Endothelial cell of umbilical vein (primary cell): ENCODE measurements around the gene COL26A1. TPM values are rescaled to one million over a fixed set of nuclear protein-coding genes. Genes with fewer than 3 reads are reported as not detected.

ENCODE experiments used
- BruUV-seq: library from RNA; stranded (reverse); fragments of 400-500 nt; replicated peaks from 2 replicates; lab custom pipeline; 2021; lab: Mats Ljungman, UMichigan
- CTCF ChIA-PET: fragments of 300-600, 350-600 bp; sonication (Branson Sonifier 250); formaldehyde crosslinking; loops from one replicate; lab custom pipeline; 2021; ENCODE audit warnings: antibody characterized with exemption, inconsistent platforms; lab: Charles Lee
- POLR2A ChIA-PET: fragments of 300-600, 350-600 bp; sonication (Branson Sonifier 250); formaldehyde crosslinking; loops from one replicate; lab custom pipeline; 2021; ENCODE audit warnings: antibody characterized with exemption, inconsistent platforms; lab: Charles Lee
- DNase-seq: peaks from one replicate; pipeline ENCODE4 v3.0.0-alpha.2; 2011; ENCODE audit warnings: low read depth, low spot score
- FAIRE-seq: peaks from 2 replicates; lab custom pipeline; 2011; peaks lifted over from hg19 to GRCh38; lab: Jason Lieb, UNC
- H2AFZ ChIP-seq: 2 replicates; pipeline ENCODE4 v1.6.0; 2012; ENCODE audit warnings: low read depth, low read length, control low read depth, inconsistent platforms
- H3K27ac ChIP-seq: 2 replicates; pipeline ENCODE4 v1.5.1; 2011; ENCODE audit warnings: low read depth, mild to moderate bottlenecking, control low read depth, low read length, moderate library complexity; ENCODE audit not compliant: insufficient read depth
- H3K27me3 ChIP-seq, 2 experiments: 2 replicates each; pipeline versions ENCODE4 v1.6.0 to v1.6.1; 2011; ENCODE audit warnings: low read length in 2 of 2, mixed read lengths in 1 of 2; ENCODE audit not compliant: control insufficient read depth in 2 of 2, insufficient read depth in 2 of 2
- H3K36me3 ChIP-seq, 2 experiments: 2 replicates in 1 of 2; 3 replicates in 1 of 2; pipeline ENCODE4 v1.5.1; 2011; ENCODE audit warnings: low read length in 2 of 2, mild to moderate bottlenecking in 1 of 2, moderate library complexity in 1 of 2; ENCODE audit not compliant: control insufficient read depth in 2 of 2, insufficient read depth in 2 of 2; ENCODE audit errors: extremely low read depth in 1 of 2
- H3K4me1 ChIP-seq: 3 replicates; pipeline ENCODE4 v1.5.1; 2011; ENCODE audit warnings: mild to moderate bottlenecking, low read length; ENCODE audit not compliant: control insufficient read depth, insufficient read depth; ENCODE audit errors: extremely low read depth
- H3K4me2 ChIP-seq: 2 replicates; pipeline ENCODE4 v1.6.1; 2011; ENCODE audit warnings: low read length, control low read depth, mixed read lengths; ENCODE audit not compliant: insufficient read depth
- H3K4me3 ChIP-seq, 3 experiments: fragments of 200-600 bp in 1 of 3; sonication (generic), shearing (Covaris generic) in 1 of 3; replicated peaks in 1 of 3; 2 replicates each; pipeline ENCODE4 v1.5.1; 2011 to 2016; ENCODE audit warnings: control low read depth in 3 of 3, low read length in 3 of 3, mild to moderate bottlenecking in 2 of 3, inconsistent platforms in 1 of 3, low read depth in 1 of 3, moderate library complexity in 1 of 3; ENCODE audit not compliant: insufficient read depth in 1 of 3
- H3K79me2 ChIP-seq: 2 replicates; pipeline ENCODE4 v1.6.0; 2012; ENCODE audit warnings: low read length, inconsistent platforms; ENCODE audit not compliant: control insufficient read depth, insufficient read depth
- H3K9ac ChIP-seq: replicated peaks from 2 replicates; pipeline ENCODE3; 2011; ENCODE audit warnings: low read length, control low read depth; ENCODE audit not compliant: insufficient read depth; ENCODE audit errors: extremely low read depth
- H3K9me1 ChIP-seq: replicated peaks from 3 replicates; pipeline ENCODE4 v1.6.0; 2011; ENCODE audit warnings: mild to moderate bottlenecking, low read length; ENCODE audit not compliant: control insufficient read depth, insufficient read depth; ENCODE audit errors: extremely low read depth
- H3K9me3 ChIP-seq: replicated peaks from 2 replicates; pipeline ENCODE4 v1.5.1; 2012; ENCODE audit warnings: low read length, inconsistent platforms; ENCODE audit not compliant: control insufficient read depth, insufficient read depth
- H4K20me1 ChIP-seq: replicated peaks from 2 replicates; pipeline ENCODE3; 2011; ENCODE audit warnings: mild to moderate bottlenecking, low read length; ENCODE audit not compliant: control insufficient read depth, insufficient read depth; ENCODE audit errors: extremely low read depth
- GATA2 ChIP-seq: IDR thresholded peaks from 2 replicates; pipeline ENCODE4 v1.7.0; 2011; ENCODE audit warnings: low read depth, mild to moderate bottlenecking, moderate library complexity, mixed read lengths, low read length; ENCODE audit not compliant: insufficient read length, insufficient read depth
- MYC ChIP-seq: IDR thresholded peaks from one replicate; pipeline ENCODE4 v1.6.1; 2011; ENCODE audit warnings: mild to moderate bottlenecking, low read depth, low read length
- POLR2AphosphoS5 ChIP-seq: IDR thresholded peaks from 2 replicates; pipeline ENCODE4 v1.6.1; 2012; ENCODE audit warnings: low read depth, mild to moderate bottlenecking, control low read depth, low read length, moderate library complexity; ENCODE audit not compliant: insufficient read depth
- dilution Hi-C: fragments of 300-500 bp; cut with MboI; formaldehyde crosslinking; loops from one replicate; pipeline ENCODE4 v1.15.0; 2019; ENCODE audit warnings: low sequenced_read_pairs; ENCODE audit not compliant: extremely low pct_ligation_motif_present
- intact Hi-C: fragments of 100-400 bp; cut with micrococcal nuclease; formaldehyde crosslinking; loops from one replicate; pipeline ENCODE4 v1.10.0; 2022
- polyA plus RNA-seq, 4 experiments: library from polyadenylated mRNA; depleted of rRNA in 3 of 4; stranded (reverse) in 3 of 4; unstranded in 1 of 4; fragments of >200 nt; gene quantifications; 2 replicates each; pipeline versions ENCODE4 v1.2.1 to v1.2.3, GENCODE V29; 2011 to 2012; ENCODE audit warnings: missing spikeins in 1 of 4
- total RNA-seq: library from RNA; stranded (reverse); gene quantifications from 2 replicates; pipeline ENCODE4 v1.2.3, GENCODE V29; 2021
- TF ChIP-seq, protein P1 (sequence below): IDR thresholded peaks from 2 replicates; pipeline ENCODE4 v1.6.1; 2011; ENCODE audit not compliant: insufficient read depth, insufficient read length
- TF ChIP-seq, protein P2 (sequence below), 2 donors: IDR thresholded peaks; 1 replicate in 1 of 2; 2 replicates in 1 of 2; pipeline ENCODE4 v1.5.1; 2011; ENCODE audit warnings: low read length in 2 of 2, mild to moderate bottlenecking in 2 of 2, moderate library complexity in 2 of 2, control low read depth in 1 of 2, inconsistent platforms in 1 of 2, low read depth in 1 of 2; ENCODE audit not compliant: insufficient read depth in 1 of 2; ENCODE audit errors: extremely low read depth in 1 of 2

COL26A1 gene
- total and polyA plus RNA-seq, 2 donors (not counting 3 experiments of a cell fraction or from before 2014, with no cell fraction given) = not detected

DNA sequence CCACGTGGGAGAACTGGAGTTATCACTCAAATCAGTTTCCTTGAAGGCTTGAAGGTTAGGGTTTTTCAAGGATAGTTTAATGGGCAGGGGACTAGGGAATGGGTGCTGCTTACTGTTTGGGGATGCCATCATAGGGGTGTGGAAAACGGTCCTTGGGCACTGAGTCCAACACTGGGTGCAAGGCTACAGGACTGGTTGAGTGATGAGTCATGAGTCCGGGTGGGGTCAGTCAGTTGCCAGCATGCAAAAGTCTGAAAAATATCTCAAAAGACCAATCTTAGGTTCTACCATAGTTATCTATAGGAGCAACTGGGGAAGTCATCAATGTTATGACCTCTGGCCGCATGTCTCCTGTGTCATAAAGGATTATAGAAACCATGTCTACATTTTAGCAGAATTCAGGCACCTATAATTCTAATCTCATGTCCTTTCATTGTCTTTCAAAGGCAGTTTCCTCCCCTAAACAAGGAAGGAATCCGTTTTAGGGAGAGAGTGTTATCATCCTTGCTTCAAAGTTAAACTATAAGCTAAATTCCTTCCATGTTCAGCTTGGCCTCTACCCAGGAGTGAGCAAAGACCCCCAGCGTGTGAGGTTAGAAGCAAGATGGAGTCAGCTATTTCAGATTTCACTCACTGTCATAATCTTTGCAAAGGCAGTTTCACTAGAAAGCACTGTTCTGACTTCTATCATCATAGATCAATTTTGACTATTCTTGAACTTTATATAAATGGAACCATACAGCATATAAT, 94.5 kb downstream of the COL26A1 start:
- BruUV-seq = no TSS peak
- Histone ChIP-seq H3K9me1 (no peaks in the 10 kb centered on the region), H3K4me1 (no peaks in the 10 kb centered on the region), H3K79me2 (no peaks in the 10 kb centered on the region), H2AFZ (no peak overlapping the region), H3K4me2 (no peak overlapping the region), H3K36me3 (no peaks in the 10 kb centered on the region), H3K4me3 (no peak overlapping the region), H3K9ac (no peak overlapping the region), H3K9me3 (no peaks in the 10 kb centered on the region), H3K27ac (no peak overlapping the region), H4K20me1 (no peaks in the 10 kb centered on the region), H3K27me3 (peaks cover 0 to 2% of the 10 kb centered on the region in 2 experiments)
- dilution Hi-C loops = no loop called here
- POLR2A ChIA-PET = no interaction called here
- CTCF ChIA-PET = no interaction called here
- no peak for DNase-seq
- intact Hi-C loops = no loop called here
- no peak for TF ChIP-seq GATA2
- TF ChIP-seq, protein P1, sequence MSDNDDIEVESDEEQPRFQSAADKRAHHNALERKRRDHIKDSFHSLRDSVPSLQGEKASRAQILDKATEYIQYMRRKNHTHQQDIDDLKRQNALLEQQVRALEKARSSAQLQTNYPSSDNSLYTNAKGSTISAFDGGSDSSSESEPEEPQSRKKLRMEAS = no peak
- no peak for TF ChIP-seq POLR2AphosphoS5
- TF ChIP-seq, protein P2, sequence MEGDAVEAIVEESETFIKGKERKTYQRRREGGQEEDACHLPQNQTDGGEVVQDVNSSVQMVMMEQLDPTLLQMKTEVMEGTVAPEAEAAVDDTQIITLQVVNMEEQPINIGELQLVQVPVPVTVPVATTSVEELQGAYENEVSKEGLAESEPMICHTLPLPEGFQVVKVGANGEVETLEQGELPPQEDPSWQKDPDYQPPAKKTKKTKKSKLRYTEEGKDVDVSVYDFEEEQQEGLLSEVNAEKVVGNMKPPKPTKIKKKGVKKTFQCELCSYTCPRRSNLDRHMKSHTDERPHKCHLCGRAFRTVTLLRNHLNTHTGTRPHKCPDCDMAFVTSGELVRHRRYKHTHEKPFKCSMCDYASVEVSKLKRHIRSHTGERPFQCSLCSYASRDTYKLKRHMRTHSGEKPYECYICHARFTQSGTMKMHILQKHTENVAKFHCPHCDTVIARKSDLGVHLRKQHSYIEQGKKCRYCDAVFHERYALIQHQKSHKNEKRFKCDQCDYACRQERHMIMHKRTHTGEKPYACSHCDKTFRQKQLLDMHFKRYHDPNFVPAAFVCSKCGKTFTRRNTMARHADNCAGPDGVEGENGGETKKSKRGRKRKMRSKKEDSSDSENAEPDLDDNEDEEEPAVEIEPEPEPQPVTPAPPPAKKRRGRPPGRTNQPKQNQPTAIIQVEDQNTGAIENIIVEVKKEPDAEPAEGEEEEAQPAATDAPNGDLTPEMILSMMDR (IDR thresholded peaks at IDR 0.05; ENCODE audit: extremely low read depth in 1 of 2, insufficient read depth in 1 of 2, low read depth in 1 of 2, low read length in 2 of 2) = no peak
- no peak for TF ChIP-seq MYC
- no peak for FAIRE-seq
